SK-N-SH treated with all-trans-retinoic acid at 6 μM for 48 hours (cell line): Measurements from ENCODE around the gene SLCO6A1.

ENCODE experiments used
- ESRRG ChIP-seq: fragments of 250-450 bp; sonication (Bioruptor Pico); IDR thresholded peaks from 2 replicates; pipeline ENCODE4 v1.6.1; 2021; ENCODE audit warnings: mild to moderate bottlenecking
- TOX ChIP-seq: fragments of 250-450 bp; sonication (Bioruptor Pico); IDR thresholded peaks from 2 replicates; pipeline ENCODE4 v1.8.0; 2021; ENCODE audit warnings: mild to moderate bottlenecking, moderate library complexity, borderline replicate concordance
- ZFP30 ChIP-seq: fragments of 450-650 bp; formaldehyde crosslinking; IDR thresholded peaks from 2 replicates; pipeline ENCODE4 v1.5.0; 2022; ENCODE audit warnings: mild to moderate bottlenecking, moderate library complexity
- TF ChIP-seq, protein P1 (sequence below): fragments of 250-450 bp; sonication (Bioruptor Pico); IDR thresholded peaks from 2 replicates; pipeline ENCODE4 v1.8.0; 2021; ENCODE audit warnings: low read depth, mild to moderate bottlenecking, moderate library complexity, borderline replicate concordance

DNA sequence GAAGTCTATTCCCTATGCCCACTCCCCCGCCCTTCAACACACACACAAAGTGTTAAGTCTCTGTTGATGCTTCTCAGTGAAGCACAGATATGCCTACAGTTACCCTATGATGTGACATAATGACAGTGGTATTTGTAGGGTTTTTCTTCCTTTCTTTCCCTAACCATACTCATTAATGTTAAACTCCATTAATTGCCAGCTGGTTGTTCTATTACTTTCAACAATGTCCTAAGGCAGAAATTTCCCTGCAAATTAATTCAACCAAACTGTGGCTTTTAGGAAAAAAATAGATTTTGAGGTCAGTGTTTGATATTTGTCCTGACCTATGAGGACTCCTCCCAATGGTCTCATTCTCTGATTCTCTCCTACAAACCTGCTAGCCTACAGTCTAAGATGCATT lies 38.2 kb upstream of the SLCO6A1 start:
- TF ChIP-seq, protein P1, sequence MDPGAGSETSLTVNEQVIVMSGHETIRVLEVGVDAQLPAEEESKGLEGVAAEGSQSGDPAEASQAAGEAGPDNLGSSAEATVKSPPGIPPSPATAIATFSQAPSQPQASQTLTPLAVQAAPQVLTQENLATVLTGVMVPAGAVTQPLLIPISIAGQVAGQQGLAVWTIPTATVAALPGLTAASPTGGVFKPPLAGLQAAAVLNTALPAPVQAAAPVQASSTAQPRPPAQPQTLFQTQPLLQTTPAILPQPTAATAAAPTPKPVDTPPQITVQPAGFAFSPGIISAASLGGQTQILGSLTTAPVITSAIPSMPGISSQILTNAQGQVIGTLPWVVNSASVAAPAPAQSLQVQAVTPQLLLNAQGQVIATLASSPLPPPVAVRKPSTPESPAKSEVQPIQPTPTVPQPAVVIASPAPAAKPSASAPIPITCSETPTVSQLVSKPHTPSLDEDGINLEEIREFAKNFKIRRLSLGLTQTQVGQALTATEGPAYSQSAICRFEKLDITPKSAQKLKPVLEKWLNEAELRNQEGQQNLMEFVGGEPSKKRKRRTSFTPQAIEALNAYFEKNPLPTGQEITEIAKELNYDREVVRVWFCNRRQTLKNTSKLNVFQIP = no peak
- no peak for TF ChIP-seq ZFP30 (CRISPR knock-in tag)
- TF ChIP-seq TOX = no peak
- no peak for TF ChIP-seq ESRRG (CRISPR knock-in tag)
